ENCODE results near the gene NEK5.
"Not testable (repeated sequence)": the region's sequence is repeated elsewhere in the genome, so short reads cannot be mapped to it uniquely, and the experiment has no call there.

NEK5 gene

GRCh38 chr13:52128714-52129700 is at the start of gene NEK5:
NEK5 (minus strand) TSS chr13:52129073; CDS start chr13:52127482, 1,591 bp downstream.
- peak within 1 kb of the TSS; percentile 58 for H3K4me3 ChIP-seq (ENCODE audit: low read length)
- peak within 1 kb of the TSS; percentile 88 for H2AFZ ChIP-seq (ENCODE audit: low read depth, low read length)
- peaks cover 13% of the 10 kb centered on the region for H3K4me1 ChIP-seq (ENCODE audit: insufficient read depth, low read length)
- H3K36me3 ChIP-seq (ENCODE audit: insufficient read depth, low read length) = peaks cover 29% of the 10 kb centered on the region
- H3K9me3 ChIP-seq (ENCODE audit: low read length) = peaks cover 3% of the 10 kb centered on the region
- no peaks in the 10 kb centered on the region for H3K27me3 ChIP-seq (ENCODE audit: insufficient read depth, low read length)

- no peaks in the 10 kb centered on the region for H3K4me1 ChIP-seq (ENCODE audit: insufficient read depth, low read length)
- peaks cover 60% of the 10 kb centered on the region for H3K36me3 ChIP-seq (ENCODE audit: insufficient read depth, low read length)
- H3K9me3 ChIP-seq (ENCODE audit: low read length) = no peaks in the 10 kb centered on the region
- H2AFZ ChIP-seq (ENCODE audit: low read depth, low read length) = no peak overlapping the region
- no peak overlapping the region for H3K4me3 ChIP-seq (ENCODE audit: low read length)
- H3K27me3 ChIP-seq (ENCODE audit: insufficient read depth, low read length) = no peaks in the 10 kb centered on the region
Measured at GRCh38 chr13:52177276-52177675, 48.4 kb upstream of the NEK5 start.

- not testable (repeated sequence) for H3K4me3 ChIP-seq (ENCODE audit: low read length); H3K4me1 ChIP-seq (ENCODE audit: insufficient read depth, low read length); H3K9me3 ChIP-seq (ENCODE audit: low read length); H2AFZ ChIP-seq (ENCODE audit: low read depth, low read length); H3K27me3 ChIP-seq (ENCODE audit: insufficient read depth, low read length)
- H3K36me3 ChIP-seq (ENCODE audit: insufficient read depth, low read length) = peaks cover 61% of the 10 kb centered on the region
Measured at GRCh38 chr13:52173970-52174369, 45.1 kb upstream of the NEK5 start.

- peaks cover 65% of the 10 kb centered on the region for H3K36me3 ChIP-seq (ENCODE audit: insufficient read depth, low read length)
- H2AFZ ChIP-seq (ENCODE audit: low read depth, low read length) = no peak overlapping the region
- H3K4me1 ChIP-seq (ENCODE audit: insufficient read depth, low read length) = no peaks in the 10 kb centered on the region
- no peaks in the 10 kb centered on the region for H3K9me3 ChIP-seq (ENCODE audit: low read length)
- H3K4me3 ChIP-seq (ENCODE audit: low read length) = no peak overlapping the region
- no peaks in the 10 kb centered on the region for H3K27me3 ChIP-seq (ENCODE audit: insufficient read depth, low read length)
Measured at GRCh38 chr13:52173373-52173772, 44.5 kb upstream of the NEK5 start.

- peaks cover 59% of the 10 kb centered on the region for H3K36me3 ChIP-seq (ENCODE audit: insufficient read depth, low read length)
- not testable (repeated sequence) for H3K4me3 ChIP-seq (ENCODE audit: low read length); H2AFZ ChIP-seq (ENCODE audit: low read depth, low read length)
Measured at GRCh38 chr13:52171686-52172085, 42.8 kb upstream of the NEK5 start.

GRCh38 chr13:52170828-52171391 is 42.0 kb upstream of the NEK5 start:
- H3K4me3 ChIP-seq (ENCODE audit: low read length); H3K27me3 ChIP-seq (ENCODE audit: insufficient read depth, low read length); H3K9me3 ChIP-seq (ENCODE audit: low read length); H3K4me1 ChIP-seq (ENCODE audit: insufficient read depth, low read length); H2AFZ ChIP-seq (ENCODE audit: low read depth, low read length): not testable (repeated sequence)
- H3K36me3 ChIP-seq (ENCODE audit: insufficient read depth, low read length) = peaks cover 61% of the 10 kb centered on the region

More at GRCh38 chr13:52171686-52172085, 42.8 kb upstream of the NEK5 start:
- H3K27me3 ChIP-seq (ENCODE audit: insufficient read depth, low read length); H3K9me3 ChIP-seq (ENCODE audit: low read length); H3K4me1 ChIP-seq (ENCODE audit: insufficient read depth, low read length): not testable (repeated sequence)

- Histone ChIP-seq H3K36me3 (ENCODE audit: insufficient read depth, low read length) (peaks cover 55% of the 10 kb centered on the region), H2AFZ (ENCODE audit: low read depth, low read length) (no peak overlapping the region), H3K27me3 (ENCODE audit: insufficient read depth, low read length) (no peaks in the 10 kb centered on the region), H3K4me3 (ENCODE audit: low read length) (no peak overlapping the region), H3K9me3 (ENCODE audit: low read length) (no peaks in the 10 kb centered on the region), H3K4me1 (ENCODE audit: insufficient read depth, low read length) (no peaks in the 10 kb centered on the region)
Measured at GRCh38 chr13:52169839-52170238, 41.0 kb upstream of the NEK5 start.

GRCh38 chr13:52165411-52165810 is 36.5 kb upstream of the NEK5 start:
- Histone ChIP-seq H3K4me3 (ENCODE audit: low read length) (no peak overlapping the region), H3K4me1 (ENCODE audit: insufficient read depth, low read length) (peaks cover 17% of the 10 kb centered on the region), H3K9me3 (ENCODE audit: low read length) (no peaks in the 10 kb centered on the region), H3K36me3 (ENCODE audit: insufficient read depth, low read length) (peaks cover 28% of the 10 kb centered on the region), H3K27me3 (ENCODE audit: insufficient read depth, low read length) (no peaks in the 10 kb centered on the region), H2AFZ (ENCODE audit: low read depth, low read length) (no peak overlapping the region)

- Histone ChIP-seq H3K4me3 (ENCODE audit: low read length) (no peak overlapping the region), H3K36me3 (ENCODE audit: insufficient read depth, low read length) (peaks cover 26% of the 10 kb centered on the region), H3K27me3 (ENCODE audit: insufficient read depth, low read length) (no peaks in the 10 kb centered on the region), H3K4me1 (ENCODE audit: insufficient read depth, low read length) (peaks cover 17% of the 10 kb centered on the region), H3K9me3 (ENCODE audit: low read length) (peaks cover 1% of the 10 kb centered on the region), H2AFZ (ENCODE audit: low read depth, low read length) (no peak overlapping the region)
Measured at GRCh38 chr13:52164989-52165388, 36.1 kb upstream of the NEK5 start.

GRCh38 chr13:52163878-52164277 is 35.0 kb upstream of the NEK5 start:
- not testable (repeated sequence) for H3K4me3 ChIP-seq (ENCODE audit: low read length); H3K27me3 ChIP-seq (ENCODE audit: insufficient read depth, low read length); H3K9me3 ChIP-seq (ENCODE audit: low read length); H2AFZ ChIP-seq (ENCODE audit: low read depth, low read length)
- Histone ChIP-seq H3K36me3 (ENCODE audit: insufficient read depth, low read length) (peaks cover 16% of the 10 kb centered on the region), H3K4me1 (ENCODE audit: insufficient read depth, low read length) (peaks cover 17% of the 10 kb centered on the region)

- Histone ChIP-seq H3K9me3 (ENCODE audit: low read length) (peaks cover 2% of the 10 kb centered on the region), H2AFZ (ENCODE audit: low read depth, low read length) (no peak overlapping the region), H3K4me3 (ENCODE audit: low read length) (no peak overlapping the region), H3K27me3 (ENCODE audit: insufficient read depth, low read length) (no peaks in the 10 kb centered on the region), H3K36me3 (ENCODE audit: insufficient read depth, low read length) (peaks cover 11% of the 10 kb centered on the region), H3K4me1 (ENCODE audit: insufficient read depth, low read length) (peaks cover 22% of the 10 kb centered on the region)
Measured at GRCh38 chr13:52162279-52163101, 33.6 kb upstream of the NEK5 start.

GRCh38 chr13:52161181-52161646 is 32.3 kb upstream of the NEK5 start:
- H3K4me1 ChIP-seq (ENCODE audit: insufficient read depth, low read length) = peaks cover 22% of the 10 kb centered on the region
- H3K9me3 ChIP-seq (ENCODE audit: low read length) = peaks cover 2% of the 10 kb centered on the region
- H3K4me3 ChIP-seq (ENCODE audit: low read length) = no peak overlapping the region
- H2AFZ ChIP-seq (ENCODE audit: low read depth, low read length) = no peak overlapping the region
- H3K27me3 ChIP-seq (ENCODE audit: insufficient read depth, low read length) = no peaks in the 10 kb centered on the region
- H3K36me3 ChIP-seq (ENCODE audit: insufficient read depth, low read length) = peaks cover 4% of the 10 kb centered on the region

- H2AFZ ChIP-seq (ENCODE audit: low read depth, low read length) = no peak overlapping the region
- no peaks in the 10 kb centered on the region for H3K27me3 ChIP-seq (ENCODE audit: insufficient read depth, low read length)
- no peak overlapping the region for H3K4me3 ChIP-seq (ENCODE audit: low read length)
- peaks cover 22% of the 10 kb centered on the region for H3K4me1 ChIP-seq (ENCODE audit: insufficient read depth, low read length)
- peaks cover under 1% of the 10 kb centered on the region for H3K36me3 ChIP-seq (ENCODE audit: insufficient read depth, low read length)
- H3K9me3 ChIP-seq (ENCODE audit: low read length) = peaks cover 2% of the 10 kb centered on the region
Measured at GRCh38 chr13:52160506-52160905, 31.6 kb upstream of the NEK5 start.
